H9 (cell line): ENCODE data around the gene ADAM8. TPM values are rescaled to one million over a fixed set of nuclear protein-coding genes. Genes with fewer than 3 reads are reported as not detected.

Experiments used
- DNase-seq: peaks from one replicate; pipeline ENCODE4 v3.0.0-alpha.2; 2017
- H2AFZ ChIP-seq: one replicate; pipeline ENCODE4 v1.6.1; 2013; ENCODE audit warnings: mild to moderate bottlenecking, low read length, control low read depth, moderate library complexity
- H2AK5ac ChIP-seq: 2 replicates; pipeline ENCODE4 v1.6.1; 2013; ENCODE audit warnings: low read length, control low read depth, mixed read lengths; ENCODE audit not compliant: insufficient read length
- H2BK120ac ChIP-seq: one replicate; pipeline ENCODE4 v1.6.1; 2013; ENCODE audit warnings: low read depth, mild to moderate bottlenecking, low read length, control low read depth, inconsistent platforms; ENCODE audit not compliant: poor library complexity, severe bottlenecking
- H2BK12ac ChIP-seq: 2 replicates; pipeline ENCODE4 v1.6.1; 2013; ENCODE audit warnings: low read length, control low read depth, mixed read lengths, low read depth; ENCODE audit not compliant: insufficient read length
- H2BK15ac ChIP-seq: 2 replicates; pipeline ENCODE4 v1.6.1; 2013; ENCODE audit warnings: low read depth, low read length, control low read depth
- H2BK20ac ChIP-seq: one replicate; pipeline ENCODE4 v1.6.1; 2013; ENCODE audit warnings: low read depth, mild to moderate bottlenecking, low read length, control low read depth, inconsistent platforms; ENCODE audit not compliant: poor library complexity, severe bottlenecking
- H2BK5ac ChIP-seq: 2 replicates; pipeline ENCODE4 v1.6.1; 2013; ENCODE audit warnings: low read length, control low read depth, mixed read lengths; ENCODE audit not compliant: insufficient read length
- H3K14ac ChIP-seq: 2 replicates; pipeline ENCODE4 v1.6.1; 2013; ENCODE audit warnings: low read length, control low read depth; ENCODE audit not compliant: insufficient read depth
- H3K18ac ChIP-seq: 2 replicates; pipeline ENCODE4 v1.6.1; 2013; ENCODE audit warnings: low read depth, mild to moderate bottlenecking, mixed read lengths, low read length, control low read depth; ENCODE audit not compliant: insufficient read length
- H3K23ac ChIP-seq: 2 replicates; pipeline ENCODE4 v1.6.1; 2013; ENCODE audit warnings: low read length, control low read depth, mixed read lengths, low read depth; ENCODE audit not compliant: insufficient read length
- H3K23me2 ChIP-seq: 2 replicates; pipeline ENCODE4 v1.6.1; 2013; ENCODE audit warnings: low read depth, mild to moderate bottlenecking, mixed read lengths, low read length, control low read depth; ENCODE audit not compliant: insufficient read length, poor library complexity, severe bottlenecking
- H3K27ac ChIP-seq: 2 replicates; pipeline ENCODE4 v1.5.1; 2013; ENCODE audit warnings: low read length, control low read depth, mixed read lengths, low read depth; ENCODE audit not compliant: insufficient read length
- H3K27me3 ChIP-seq: 2 replicates; pipeline ENCODE4 v1.6.1; 2013; ENCODE audit warnings: low read length, control low read depth, inconsistent platforms; ENCODE audit not compliant: insufficient read depth
- H3K4ac ChIP-seq: 2 replicates; pipeline ENCODE4 v1.6.1; 2013; ENCODE audit warnings: low read depth, mild to moderate bottlenecking, control low read depth, inconsistent platforms, low read length, moderate library complexity
- H3K4me1 ChIP-seq: 2 replicates; pipeline ENCODE4 v1.6.1; 2013; ENCODE audit warnings: low read length, control low read depth, inconsistent platforms; ENCODE audit not compliant: insufficient read depth
- H3K4me2 ChIP-seq: 2 replicates; pipeline ENCODE4 v1.6.1; 2013; ENCODE audit warnings: low read length, control low read depth, mixed read lengths; ENCODE audit not compliant: insufficient read length, insufficient read depth
- H3K56ac ChIP-seq: 2 replicates; pipeline ENCODE4 v1.6.1; 2013; ENCODE audit warnings: low read depth, mild to moderate bottlenecking, mixed read lengths, low read length, control low read depth; ENCODE audit not compliant: insufficient read length
- H3K79me1 ChIP-seq: 2 replicates; pipeline ENCODE4 v1.6.1; 2013; ENCODE audit warnings: low read depth, mild to moderate bottlenecking, moderate library complexity, low read length, control low read depth, inconsistent platforms; ENCODE audit not compliant: insufficient read depth, poor library complexity, severe bottlenecking
- H3K79me2 ChIP-seq: 2 replicates; pipeline ENCODE4 v1.6.1; 2013; ENCODE audit warnings: low read length, control low read depth, inconsistent platforms; ENCODE audit not compliant: insufficient read depth
- H3K9ac ChIP-seq: 2 replicates; pipeline ENCODE4 v1.6.1; 2013; ENCODE audit warnings: low read length, control low read depth, mixed read lengths; ENCODE audit not compliant: insufficient read length; ENCODE audit errors: extremely low read depth
- H3K9me3 ChIP-seq: one replicate; pipeline ENCODE4 v1.6.1; 2013; ENCODE audit warnings: low read depth, low read length, inconsistent platforms; ENCODE audit not compliant: control insufficient read depth
- H3T11ph ChIP-seq: one replicate; pipeline ENCODE4 v1.6.1; 2013; ENCODE audit warnings: mild to moderate bottlenecking, low read length, control low read depth, inconsistent platforms
- H4K20me1 ChIP-seq: one replicate; pipeline ENCODE4 v1.6.1; 2013; ENCODE audit not compliant: control insufficient read depth, insufficient read length, insufficient read depth
- H4K5ac ChIP-seq: 2 replicates; pipeline ENCODE4 v1.6.1; 2013; ENCODE audit warnings: low read depth, mild to moderate bottlenecking, mixed read lengths, low read length, control low read depth; ENCODE audit not compliant: insufficient read length
- H4K8ac ChIP-seq: replicated peaks from 2 replicates; pipeline ENCODE4 v1.6.1; 2013; ENCODE audit warnings: low read length, control low read depth, mixed read lengths, low read depth; ENCODE audit not compliant: insufficient read length
- H4K91ac ChIP-seq: 2 replicates; pipeline ENCODE4 v1.6.1; 2013; ENCODE audit warnings: low read depth, mild to moderate bottlenecking, moderate library complexity, mixed read lengths, low read length, control low read depth; ENCODE audit not compliant: insufficient read length
- H3K27ac Mint-ChIP-seq, 3 experiments: 2 replicates in 2 of 3; 3 replicates in 1 of 3; pipeline ENCODE4 v1.8.0; 2020 to 2021; ENCODE audit warnings: mixed read lengths in 3 of 3, mild to moderate bottlenecking in 1 of 3, moderate library complexity in 1 of 3
- H3K27me3 Mint-ChIP-seq: 2 replicates; pipeline ENCODE4 v1.8.0; 2021; ENCODE audit warnings: low read depth, mild to moderate bottlenecking, moderate library complexity, mixed read lengths
- H3K36me3 Mint-ChIP-seq, 3 experiments: 2 replicates in 2 of 3; 3 replicates in 1 of 3; pipeline ENCODE4 v1.8.0; 2020 to 2021; ENCODE audit warnings: low read depth in 3 of 3, mixed read lengths in 3 of 3; ENCODE audit not compliant: insufficient read depth in 1 of 3
- H3K4me1 Mint-ChIP-seq, 2 experiments: 2 replicates each; pipeline ENCODE4 v1.8.0; 2020; ENCODE audit warnings: mixed read lengths in 2 of 2
- H3K4me3 Mint-ChIP-seq, 2 experiments: 2 replicates in 1 of 2; 3 replicates in 1 of 2; pipeline ENCODE4 v1.8.0; 2020 to 2021; ENCODE audit warnings: mild to moderate bottlenecking in 2 of 2, mixed read lengths in 2 of 2, moderate library complexity in 1 of 2
- H3K9me3 Mint-ChIP-seq, 2 experiments: 2 replicates in 1 of 2; 3 replicates in 1 of 2; pipeline ENCODE4 v1.8.0; 2020; ENCODE audit warnings: mild to moderate bottlenecking in 2 of 2, mixed read lengths in 2 of 2, moderate library complexity in 1 of 2
- CTCF ChIP-seq: fragments of 200-600 bp; sonication (generic); conservative IDR thresholded peaks from 3 replicates; pipeline ENCODE4 v1.8.0; 2021; ENCODE audit warnings: antibody characterized with exemption, mild to moderate bottlenecking
- WGBS: extraction: QIAGEN DNeasy Blood & Tissue Kit; methylation state at CpG from one replicate; pipeline ENCODE4 v1.1.7; 2013; ENCODE audit warnings: missing lambda C conversion rate, low lambda C conversion rate, mixed read lengths; ENCODE audit not compliant: insufficient read length; ENCODE audit errors: extremely low coverage; 5-methylcytosine and 5-hydroxymethylcytosine counted together
- total RNA-seq: library from RNA; stranded (reverse); gene quantifications from 2 replicates; pipeline ENCODE4 v1.2.1, GENCODE V29; 2021

ADAM8 gene
- total RNA-seq, 1 experiment from 2014 or later: 5.4 TPM

GRCh38 chr10:133280391-133281059 lies 3.9 kb upstream of the ADAM8 start:
- Histone ChIP-seq H3K79me2 (no peaks in the 10 kb centered on the region), H2BK5ac (no peak overlapping the region), H3K27me3 (no peaks in the 10 kb centered on the region; the same call in 1 of the 2 replicates), H2BK12ac (no peak overlapping the region), H3K27ac (no peak overlapping the region), H3K23me2 (peaks cover 7% of the 10 kb centered on the region), H3K4ac (no peak overlapping the region), H3K14ac (no peak overlapping the region), H4K5ac (no peak overlapping the region), H3K18ac (no peak overlapping the region), H3K4me2 (no peak overlapping the region), H4K20me1 (no peaks in the 10 kb centered on the region), H3K79me1 (no peaks in the 10 kb centered on the region), H3K9ac (no peak overlapping the region), H3K56ac (no peak overlapping the region), H2AK5ac (no peak overlapping the region), H4K8ac (no peak overlapping the region), H2BK20ac (no peak overlapping the region), H4K91ac (no peak overlapping the region), H3K9me3 (no peaks in the 10 kb centered on the region), H2BK15ac (no peak overlapping the region), H2BK120ac (no peak overlapping the region), H3K23ac (no peak overlapping the region), H3K4me1 (no peaks in the 10 kb centered on the region), H3T11ph (no peak overlapping the region), H2AFZ (no peak overlapping the region)
- peaks cover 8% of the 10 kb centered on the region for H3K27me3 Mint-ChIP-seq
- no peak overlapping the region; a peak in 1 of 7 replicates for H3K27ac Mint-ChIP-seq
- no peak for DNase-seq
- no CpG with 5 or more reads among the region's 10 CpGs for WGBS
- TF ChIP-seq CTCF: no peak
- H3K4me1 Mint-ChIP-seq: peaks cover 3 to 7% of the 10 kb centered on the region in 2 experiments; a peak in 3 of 4 replicates
- H3K4me3 Mint-ChIP-seq: no peak overlapping the region
- no peaks in the 10 kb centered on the region for H3K9me3 Mint-ChIP-seq
- peaks cover 14 to 46% (median 36%) of the 10 kb centered on the region in 3 experiments; a peak in 6 of 7 replicates for H3K36me3 Mint-ChIP-seq
